Erythroblast (primary cell): ENCODE results near the gene STK38L.

Experiments
- GATA1 ChIP-seq: IDR thresholded peaks from 2 replicates; pipeline ENCODE4 v1.6.1; 2011; ENCODE audit warnings: low read depth, mild to moderate bottlenecking, control low read depth, low read length, moderate library complexity
- POLR2A ChIP-seq: IDR thresholded peaks from 2 replicates; pipeline ENCODE4 v1.6.1; 2011; ENCODE audit warnings: mild to moderate bottlenecking, low read length

DNA sequence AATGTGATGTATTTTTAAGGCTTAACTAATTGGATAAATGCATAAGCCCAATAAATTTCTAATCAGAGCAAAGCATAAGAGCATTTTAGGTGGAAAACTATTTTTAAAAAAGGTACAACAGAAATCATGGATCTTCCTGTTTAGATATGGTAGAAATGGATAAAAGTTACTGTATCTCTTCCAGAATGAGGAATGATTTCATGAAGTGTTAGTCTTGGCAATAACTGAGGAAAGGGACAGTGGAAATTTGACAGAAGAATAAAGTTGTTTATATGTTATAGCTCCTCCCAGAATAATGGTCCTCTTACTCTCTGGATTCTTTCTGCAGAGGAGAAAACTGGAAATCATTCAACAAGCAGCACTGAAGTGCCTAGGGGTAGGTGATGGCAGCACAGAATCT lies 56.1 kb downstream of the STK38L start:
- no peak for TF ChIP-seq POLR2A
- no peak for TF ChIP-seq GATA1
